Adrenal gland (tissue), 12 donors: ENCODE results near the gene PLPP4. TPM values are rescaled to one million over a fixed set of nuclear protein-coding genes. Genes with fewer than 3 reads are reported as not detected.

Experiments
- DNase-seq, 7 donors: peaks; one replicate each; pipeline ENCODE4 v3.0.0-alpha.2; 2019 to 2020
- H3K27ac ChIP-seq, 5 donors: fragments of 200-600 bp; sonication (generic) in 4 of 5; 1 replicate in 3 of 5; 2 replicates in 2 of 5; pipeline versions ENCODE4 v1.5.1 to v1.8.0; 2016 to 2020; ENCODE audit warnings: mild to moderate bottlenecking in 1 of 5
- H3K27me3 ChIP-seq: fragments of 200-600 bp; 2 replicates; pipeline ENCODE4 v1.8.0; 2021
- H3K36me3 ChIP-seq, 2 donors: fragments of 200-600 bp; replicated peaks in 1 of 2; 1 replicate in 1 of 2; 2 replicates in 1 of 2; pipeline versions ENCODE4 v1.5.1 to v1.8.0; 2018 to 2022
- H3K4me1 ChIP-seq, 2 donors: fragments of 200-600 bp; replicated peaks in 1 of 2; 1 replicate in 1 of 2; 2 replicates in 1 of 2; pipeline versions ENCODE4 v1.5.1 to v1.8.0; 2018 to 2021
- H3K4me3 ChIP-seq, 4 donors: fragments of 200-600 bp; sonication (generic) in 3 of 4; one replicate each; pipeline ENCODE4 v1.5.1; 2016 to 2018
- H3K9me3 ChIP-seq, 3 donors: fragments of 200-600 bp; sonication (generic) in 1 of 3; replicated peaks in 1 of 3; 1 replicate in 2 of 3; 2 replicates in 1 of 3; pipeline versions ENCODE4 v1.5.1 to v1.8.0; 2016 to 2021
- POLR2A ChIP-seq, 2 donors: fragments of 450-650 bp; IDR thresholded peaks; one replicate each; pipeline ENCODE4 v1.6.1; 2017; ENCODE audit warnings: antibody characterized with exemption in 2 of 2, mild to moderate bottlenecking in 2 of 2, moderate library complexity in 1 of 2
- WGBS, 4 donors: extraction: QIAGEN DNeasy Blood & Tissue Kit in 2 of 4; methylation state at CpG; one replicate each; pipeline versions ENCODE4 v1.1.5 to v1.1.7; 2013 to 2017; 5-methylcytosine and 5-hydroxymethylcytosine counted together
- intact Hi-C, 2 donors: fragments of 100-400 bp; cut with DNase I; formaldehyde crosslinking; loops; one replicate each; pipeline versions ENCODE4 v1.14.1 to v1.15.0; 2022 to 2023
- polyA plus RNA-seq, 3 donors: library from polyadenylated mRNA; stranded (reverse); fragments of 200-250 nt in 2 of 3; fragments of 350-450 nt in 1 of 3; fragmentation: Illumina TruSeq in 1 of 3; extraction: RNeasy Lipid Tissue Mini Kit (QIAGEN cat#74804) in 1 of 3; gene quantifications; one replicate each; pipeline ENCODE4 v1.2.3, GENCODE V29; 2013 to 2014
- total RNA-seq, 9 donors: library from RNA; depleted of rRNA in 4 of 9; stranded (reverse); fragments of >200 nt in 4 of 9; fragments of 120-200 nt in 1 of 9; fragmentation: NEBNext Ultra II Directional in 1 of 9; extraction: Animal tissue kit (Norgen Biotek cat#: 25700) in 1 of 9; gene quantifications; one replicate each; pipeline versions ENCODE4 v1.1.0 to v1.2.4, GENCODE V29; 2013 to 2023
- TF ChIP-seq, protein P1 (sequence below), 6 experiments: fragments of 450-650 bp in 4 of 6; fragments of 200-600 bp in 2 of 6; sonication (generic) in 1 of 6; IDR thresholded peaks; 1 replicate in 5 of 6; 2 replicates in 1 of 6; pipeline versions ENCODE4 v1.5.1 to v1.8.0; 2016 to 2021; ENCODE audit warnings: antibody characterized with exemption in 6 of 6, mild to moderate bottlenecking in 2 of 6, moderate library complexity in 1 of 6
- donor health status: healthy with polysubstance abuse.
- donor health status: Bipolar disorder and iron deficiency.
- donor health status: DM: yes; HTN: yes; CAD: no.
- donor health status: DM: no; HTN: no; CAD: no.
- donor health status: DM: no; HTN: no; CAD: no.
- donor health status: DM: yes; HTN: yes; CAD: no.

The PLPP4 gene
- total and polyA plus RNA-seq, 12 donors: 0.09 to 1.4 TPM; not detected in 10

DNA sequence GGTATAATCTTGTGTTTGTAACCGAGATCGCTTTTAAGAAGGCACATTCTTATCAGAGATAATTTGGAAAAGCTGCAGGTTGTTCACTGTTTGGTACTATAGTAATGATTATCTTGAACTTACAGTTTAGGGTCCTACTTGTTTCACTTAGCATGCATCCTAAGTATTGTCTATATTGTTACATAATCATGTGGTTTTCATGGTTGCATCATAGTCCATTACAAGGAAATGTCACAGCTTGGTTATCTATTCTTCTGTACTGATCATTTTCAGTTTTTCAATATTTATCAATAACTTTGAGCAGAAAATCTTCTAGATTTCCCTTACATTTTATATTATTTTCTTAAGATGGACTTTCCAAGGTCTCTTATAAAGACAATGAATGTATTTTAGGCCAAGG lies 116.3 kb downstream of the PLPP4 start:
- H3K4me3 ChIP-seq: no peak overlapping the region
- H3K36me3 ChIP-seq: no peaks in the 10 kb centered on the region
- H3K27ac ChIP-seq: no peak overlapping the region
- 85 to 91% (median 88%) methylated on average over 2 of the region's 2 CpGs for WGBS, 4 donors
- no peaks in the 10 kb centered on the region for H3K4me1 ChIP-seq
- no peak for TF ChIP-seq POLR2A (IDR thresholded peaks at IDR 0.05)
- TF ChIP-seq, protein P1, sequence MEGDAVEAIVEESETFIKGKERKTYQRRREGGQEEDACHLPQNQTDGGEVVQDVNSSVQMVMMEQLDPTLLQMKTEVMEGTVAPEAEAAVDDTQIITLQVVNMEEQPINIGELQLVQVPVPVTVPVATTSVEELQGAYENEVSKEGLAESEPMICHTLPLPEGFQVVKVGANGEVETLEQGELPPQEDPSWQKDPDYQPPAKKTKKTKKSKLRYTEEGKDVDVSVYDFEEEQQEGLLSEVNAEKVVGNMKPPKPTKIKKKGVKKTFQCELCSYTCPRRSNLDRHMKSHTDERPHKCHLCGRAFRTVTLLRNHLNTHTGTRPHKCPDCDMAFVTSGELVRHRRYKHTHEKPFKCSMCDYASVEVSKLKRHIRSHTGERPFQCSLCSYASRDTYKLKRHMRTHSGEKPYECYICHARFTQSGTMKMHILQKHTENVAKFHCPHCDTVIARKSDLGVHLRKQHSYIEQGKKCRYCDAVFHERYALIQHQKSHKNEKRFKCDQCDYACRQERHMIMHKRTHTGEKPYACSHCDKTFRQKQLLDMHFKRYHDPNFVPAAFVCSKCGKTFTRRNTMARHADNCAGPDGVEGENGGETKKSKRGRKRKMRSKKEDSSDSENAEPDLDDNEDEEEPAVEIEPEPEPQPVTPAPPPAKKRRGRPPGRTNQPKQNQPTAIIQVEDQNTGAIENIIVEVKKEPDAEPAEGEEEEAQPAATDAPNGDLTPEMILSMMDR (IDR thresholded peaks at IDR 0.05): no peak
- no peaks in the 10 kb centered on the region for H3K9me3 ChIP-seq
- no peaks in the 10 kb centered on the region for H3K27me3 ChIP-seq
- no peak for DNase-seq
- intact Hi-C loops: no loop called here

GRCh38 chr10:120574981-120575380 lies 118.0 kb downstream of the PLPP4 start:
- TF ChIP-seq POLR2A (IDR thresholded peaks at IDR 0.05): no peak
- TF ChIP-seq, protein P1 (IDR thresholded peaks at IDR 0.05): no peak
- Histone ChIP-seq H3K27me3 (no peaks in the 10 kb centered on the region), H3K4me3 (no peak overlapping the region), H3K4me1 (no peaks in the 10 kb centered on the region), H3K9me3 (no peaks in the 10 kb centered on the region), H3K27ac (no peak overlapping the region), H3K36me3 (no peaks in the 10 kb centered on the region)
- DNase-seq: no peak
- whole genome bisulfite sequencing, 4 donors: 70 to 88% (median 80%) methylated on average over 11 to 13 of the region's 13 CpGs
- intact Hi-C loops: no loop called here

DNA sequence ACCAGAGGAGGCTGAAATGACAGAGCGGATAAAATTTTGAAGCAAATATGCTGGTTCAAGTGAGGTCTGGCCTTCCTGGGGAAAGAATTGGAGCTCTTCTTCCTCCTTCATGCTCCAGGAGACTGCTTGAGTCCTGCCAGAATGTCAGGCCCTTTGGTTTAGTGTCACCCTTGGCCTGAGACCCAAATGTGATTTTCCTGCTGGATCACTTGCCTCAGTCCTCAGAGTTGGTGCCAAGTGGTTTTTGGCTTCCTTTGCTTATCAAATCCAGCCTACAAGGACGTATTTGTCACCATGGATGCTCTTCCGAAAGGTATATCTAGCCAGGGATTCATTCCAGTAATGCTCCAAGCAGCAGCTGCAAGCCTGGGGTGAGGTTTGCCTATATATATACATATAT lies 118.4 kb downstream of the PLPP4 start:
- Histone ChIP-seq H3K27me3 (no peaks in the 10 kb centered on the region), H3K9me3 (no peaks in the 10 kb centered on the region), H3K4me3 (no peak overlapping the region), H3K36me3 (no peaks in the 10 kb centered on the region), H3K27ac (no peak overlapping the region), H3K4me1 (no peaks in the 10 kb centered on the region)
- TF ChIP-seq, protein P1 (IDR thresholded peaks at IDR 0.05): no peak
- TF ChIP-seq POLR2A (IDR thresholded peaks at IDR 0.05): no peak
- no peak for DNase-seq
- intact Hi-C loops: no loop called here
- WGBS, 4 donors: 66 to 84% (median 67%) methylated on average over 3 of the region's 3 CpGs

GRCh38 chr10:120578134-120578533 lies 121.1 kb downstream of the PLPP4 start:
- Histone ChIP-seq H3K4me3 (no peak overlapping the region), H3K27ac (no peak overlapping the region), H3K36me3 (no peaks in the 10 kb centered on the region), H3K9me3 (no peaks in the 10 kb centered on the region), H3K4me1 (no peaks in the 10 kb centered on the region), H3K27me3 (no peaks in the 10 kb centered on the region)
- intact Hi-C loops: no loop called here
- WGBS, 4 donors: 57 to 67% (median 65%) methylated on average over 2 of the region's 2 CpGs
- TF ChIP-seq POLR2A (IDR thresholded peaks at IDR 0.05): no peak
- TF ChIP-seq, protein P1 (IDR thresholded peaks at IDR 0.05): no peak
- DNase-seq: no peak
